GM18951 (cell line): ENCODE data around the gene PLPPR1.
"Not testable (repeated sequence)": the region's sequence is repeated elsewhere in the genome, so short reads cannot be mapped to it uniquely, and the experiment has no call there.

Experiments
- POLR2A ChIP-seq: IDR thresholded peaks from 4 replicates; pipeline ENCODE4 v1.6.1; 2011; ENCODE audit warnings: mild to moderate bottlenecking; ENCODE audit not compliant: insufficient read length, insufficient read depth; ENCODE audit errors: extremely low read depth
- in situ Hi-C: fragments of 300-500 bp; cut with MboI; formaldehyde crosslinking; loops from one replicate; pipeline ENCODE4 v1.12.0; 2022; ENCODE audit warnings: low sequenced_read_pairs, mixed read lengths, inconsistent platforms; ENCODE audit not compliant: unreplicated experiment

PLPPR1 gene

DNA sequence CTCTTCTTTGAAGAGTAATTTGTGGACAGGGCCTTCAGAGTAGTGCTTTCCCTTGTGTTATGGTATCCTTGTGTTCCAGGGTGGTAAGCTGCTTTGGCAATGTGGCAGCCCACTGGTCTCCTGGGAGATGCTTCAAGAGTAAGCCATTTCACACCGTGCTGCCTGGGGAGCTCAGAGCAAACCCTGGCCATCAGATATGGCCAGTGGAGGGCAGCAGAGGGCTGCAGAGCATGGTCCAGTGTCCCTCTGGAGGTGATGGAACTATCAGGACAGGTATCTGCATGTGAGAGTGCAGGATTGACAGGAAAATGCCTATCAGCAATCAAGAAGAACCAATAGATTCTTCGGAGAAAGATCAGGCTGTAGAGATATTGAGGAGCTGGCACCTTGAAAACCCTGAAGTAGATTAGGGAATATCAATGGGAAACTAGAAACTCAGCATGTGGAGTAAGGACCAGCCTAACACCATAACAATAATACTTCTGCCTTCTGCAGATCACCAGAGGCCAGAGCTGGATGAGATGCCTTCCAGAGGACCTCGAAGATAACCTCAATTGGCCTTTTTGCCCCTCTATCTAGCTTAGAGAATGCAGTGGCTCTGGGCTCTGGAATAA, 90.8 kb downstream of the PLPPR1 start:
- in situ Hi-C loops: no loop called here
- TF ChIP-seq POLR2A: no peak

DNA sequence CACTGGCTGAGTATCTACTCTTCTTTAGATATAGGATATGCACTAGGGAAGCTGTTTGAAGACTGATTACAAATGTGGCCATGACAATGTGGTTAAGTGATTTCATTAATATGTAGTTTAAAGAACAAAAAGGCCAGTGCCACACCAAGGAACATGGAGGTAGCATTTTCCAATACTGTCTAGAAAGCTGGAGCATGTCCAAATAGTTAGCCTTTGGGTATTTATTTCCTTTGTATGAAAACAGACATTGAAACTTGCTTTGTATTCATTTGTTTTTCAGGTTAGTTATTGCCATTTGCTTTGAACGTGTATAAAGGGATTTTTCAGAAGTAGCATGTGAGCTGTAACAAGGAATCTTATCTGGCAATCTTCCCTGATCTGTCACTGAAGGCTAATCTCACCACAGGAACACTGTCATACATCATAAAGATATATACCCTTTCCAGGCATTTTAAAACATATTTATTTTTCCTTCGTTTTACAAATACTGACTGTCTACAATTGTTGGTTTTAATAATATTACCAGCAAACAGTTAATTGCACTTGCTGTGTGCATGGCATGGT, 93.4 kb downstream of the PLPPR1 start:
- no peak for TF ChIP-seq POLR2A
- in situ Hi-C loops: no loop called here

DNA sequence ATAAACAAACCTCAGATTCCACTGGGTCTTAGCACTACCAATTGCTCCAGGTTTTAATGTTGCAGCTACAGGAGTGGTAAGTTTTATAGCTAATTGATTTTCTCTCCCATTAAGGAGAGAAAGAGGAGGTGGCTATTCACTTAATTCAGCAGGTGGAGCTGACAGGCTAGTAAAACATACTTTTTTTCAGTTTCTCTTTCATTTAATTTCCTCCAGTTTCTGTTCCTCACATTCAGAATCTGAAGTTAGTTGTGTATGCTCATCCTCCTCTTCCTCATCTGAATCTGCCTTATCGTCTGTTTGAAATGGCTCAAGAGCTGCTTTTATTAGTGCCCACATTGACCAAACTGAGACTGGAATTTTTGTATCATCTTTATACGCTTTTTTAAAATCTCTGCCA, 98.0 kb downstream of the PLPPR1 start:
- TF ChIP-seq POLR2A: no peak

DNA sequence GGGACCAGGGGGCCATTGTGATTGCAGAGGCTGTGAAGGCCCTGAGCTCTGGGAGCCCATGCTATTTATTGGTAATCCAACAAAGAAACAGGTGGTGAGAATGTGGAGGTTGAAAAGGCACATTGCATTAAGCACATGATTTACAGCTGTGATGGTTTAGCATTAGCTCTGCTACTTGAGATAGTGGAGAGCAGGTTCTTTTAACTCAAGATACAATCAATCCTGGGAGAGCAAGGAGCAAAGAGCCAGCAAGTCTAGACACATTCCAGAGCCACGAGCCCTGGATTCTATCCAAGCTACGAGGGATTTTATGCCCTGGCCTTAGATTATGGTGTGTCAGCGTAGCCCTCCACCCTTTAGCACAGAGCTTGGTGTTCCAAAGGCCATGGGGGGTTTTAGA, 98.8 kb downstream of the PLPPR1 start:
- in situ Hi-C loops: not testable (repeated sequence)

More for the DNA sequence above, 98.0 kb downstream of the PLPPR1 start:
- in situ Hi-C loops: no loop called here

DNA sequence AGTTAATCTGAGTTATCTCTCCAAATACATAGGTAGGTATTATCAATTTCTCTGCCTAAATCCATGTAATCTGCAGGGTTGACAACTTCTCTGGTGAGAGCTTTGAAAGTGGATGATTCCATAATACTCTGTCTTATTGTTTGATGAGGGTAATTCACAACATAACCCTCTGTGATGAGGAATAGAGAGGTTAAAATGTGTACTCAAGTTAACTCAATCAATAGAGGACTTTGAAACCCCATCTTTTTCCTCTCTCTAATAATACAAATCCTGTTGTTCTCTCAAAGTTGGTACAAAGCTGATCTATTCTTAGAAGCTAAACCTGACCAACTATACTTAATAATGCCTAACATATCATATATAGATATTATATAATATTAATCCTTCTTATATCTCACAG, 100.1 kb downstream of the PLPPR1 start:
- no peak for TF ChIP-seq POLR2A
- in situ Hi-C loops: no loop called here

DNA sequence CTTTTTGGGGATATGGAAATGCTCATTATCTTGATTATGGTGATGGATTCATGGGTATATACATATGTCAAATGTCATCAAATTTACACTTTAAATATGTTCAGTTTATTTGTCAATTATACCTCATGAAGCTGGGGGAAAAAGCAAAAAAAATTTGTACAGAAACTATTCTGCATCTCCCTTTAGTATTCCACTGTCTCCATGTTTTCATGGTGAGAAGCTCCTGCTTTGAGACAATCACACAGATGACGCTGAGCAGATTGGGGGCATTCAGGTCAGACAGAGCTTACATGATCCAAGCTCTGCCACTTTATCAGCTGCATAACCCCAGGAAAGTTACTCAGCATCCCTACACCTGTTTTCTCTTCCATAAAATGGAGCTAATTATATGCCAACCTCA, 101.5 kb downstream of the PLPPR1 start:
- TF ChIP-seq POLR2A: no peak
- in situ Hi-C loops: no loop called here

DNA sequence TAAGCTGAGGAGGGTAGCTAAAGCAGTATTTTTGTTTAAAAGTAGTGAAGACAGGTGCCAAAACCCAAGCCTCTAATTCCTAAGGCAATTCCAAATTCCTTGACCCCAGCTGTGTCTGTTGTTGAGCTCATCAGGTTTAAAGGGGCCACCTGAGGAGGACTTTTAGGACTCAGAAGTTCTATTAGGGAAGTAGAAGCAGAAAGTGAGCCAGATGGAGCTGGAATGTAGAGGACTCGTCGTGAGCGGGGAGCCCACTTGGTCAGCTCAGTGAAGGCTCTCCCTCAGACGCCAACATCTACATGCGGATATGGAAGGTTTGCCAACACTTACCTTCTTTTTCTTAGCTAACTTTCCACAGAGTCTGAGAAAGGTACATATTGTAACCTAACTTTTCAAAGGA, 102.8 kb downstream of the PLPPR1 start:
- in situ Hi-C loops: no loop called here

DNA sequence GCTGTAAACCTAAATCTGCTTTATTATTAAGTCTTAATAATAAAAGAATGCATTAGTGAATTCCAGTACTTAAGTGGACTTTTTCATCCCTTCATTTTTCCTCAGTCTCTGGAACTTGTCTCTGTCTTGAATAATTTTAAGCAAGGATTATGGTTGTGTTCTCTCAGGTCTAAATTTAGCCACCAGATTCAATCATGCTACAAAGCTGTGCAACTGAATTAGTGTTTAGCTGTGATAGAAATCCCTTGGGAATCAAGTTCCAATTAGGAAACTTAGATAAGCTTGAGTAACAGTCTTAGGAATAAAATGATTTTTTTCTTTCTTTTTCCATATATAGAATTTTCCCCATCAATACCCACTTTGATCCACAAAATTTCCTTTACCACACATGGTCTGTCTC, 104.3 kb downstream of the PLPPR1 start:
- TF ChIP-seq POLR2A: no peak
- in situ Hi-C loops: no loop called here

More for the DNA sequence above, 102.8 kb downstream of the PLPPR1 start:
- no peak for TF ChIP-seq POLR2A

DNA sequence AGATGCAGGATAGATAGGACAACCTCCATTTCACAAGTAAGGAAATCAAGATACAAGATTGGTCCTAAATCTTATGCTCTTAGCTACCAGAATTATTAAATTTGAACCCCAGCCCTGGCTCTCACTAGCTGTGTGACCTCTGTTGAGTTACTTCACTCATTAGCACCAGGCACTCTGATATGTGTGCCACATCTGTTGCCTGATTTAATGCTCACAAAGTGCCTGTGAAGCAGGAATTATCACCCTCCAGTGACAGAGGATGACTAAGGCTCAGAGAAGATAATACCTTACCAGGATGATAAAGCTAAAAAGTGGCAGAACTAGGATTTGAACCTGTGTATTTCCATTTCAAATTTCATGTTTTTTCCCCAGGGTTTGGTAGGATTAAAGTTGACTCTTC, 110.0 kb downstream of the PLPPR1 start:
- no peak for TF ChIP-seq POLR2A
- in situ Hi-C loops: no loop called here

DNA sequence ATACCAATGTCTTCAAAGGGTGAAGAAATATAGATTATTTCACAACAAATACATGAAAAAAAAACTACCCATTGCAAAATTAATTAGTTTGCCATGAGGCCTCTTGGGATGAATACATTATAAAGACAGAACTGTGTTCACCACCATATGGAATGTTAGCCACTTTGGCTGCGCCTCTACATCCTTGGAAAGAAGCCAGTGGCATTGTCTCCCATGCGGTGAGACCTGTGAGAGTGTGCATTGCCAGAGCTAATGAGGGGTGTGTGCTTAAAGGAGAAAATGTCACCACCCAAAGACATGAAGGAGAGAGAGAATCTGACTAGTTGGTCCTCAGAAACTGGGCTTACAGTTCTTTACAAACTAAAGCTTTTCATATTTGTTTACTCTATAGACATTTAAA, 110.6 kb downstream of the PLPPR1 start:
- TF ChIP-seq POLR2A: no peak
- in situ Hi-C loops: no loop called here

DNA sequence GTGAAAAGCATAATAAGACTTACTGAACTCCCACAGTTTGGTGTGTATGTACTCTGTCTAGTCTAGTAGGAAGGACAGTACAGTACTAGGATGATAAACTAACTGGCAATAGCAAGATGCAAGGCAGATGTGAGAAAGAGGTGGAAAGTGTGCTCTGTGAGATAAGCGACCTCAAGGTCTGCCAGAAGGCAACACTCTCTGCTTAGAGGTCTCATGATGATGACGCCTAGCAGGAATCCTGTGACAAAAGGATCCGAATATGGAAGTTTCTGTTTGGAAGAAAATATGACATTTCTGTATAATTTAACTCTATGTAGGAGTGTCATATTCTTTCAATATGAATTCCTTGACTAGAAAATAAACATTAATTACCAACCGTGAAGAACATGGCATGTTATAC, 112.2 kb downstream of the PLPPR1 start:
- no peak for TF ChIP-seq POLR2A
- in situ Hi-C loops: no loop called here

DNA sequence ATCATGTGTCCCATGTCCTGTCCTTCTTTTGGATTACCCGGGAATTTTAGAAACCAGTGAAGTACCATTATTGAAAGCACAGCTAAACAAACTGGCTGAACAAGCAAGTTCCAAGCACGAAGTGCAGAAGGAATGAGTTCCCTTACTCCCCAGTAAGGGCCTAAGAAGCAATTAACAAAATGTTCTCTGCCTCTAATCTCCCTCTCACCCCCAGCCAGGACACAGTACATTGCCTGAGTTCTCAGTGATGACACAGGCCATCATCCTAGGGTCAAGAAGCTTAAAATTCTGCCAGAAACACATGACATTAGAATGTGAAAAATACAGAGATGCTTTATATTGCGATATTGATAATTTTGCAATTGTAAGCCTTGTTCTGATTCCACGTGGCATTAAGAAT, 118.0 kb downstream of the PLPPR1 start:
- in situ Hi-C loops: no loop called here
- TF ChIP-seq POLR2A: no peak

DNA sequence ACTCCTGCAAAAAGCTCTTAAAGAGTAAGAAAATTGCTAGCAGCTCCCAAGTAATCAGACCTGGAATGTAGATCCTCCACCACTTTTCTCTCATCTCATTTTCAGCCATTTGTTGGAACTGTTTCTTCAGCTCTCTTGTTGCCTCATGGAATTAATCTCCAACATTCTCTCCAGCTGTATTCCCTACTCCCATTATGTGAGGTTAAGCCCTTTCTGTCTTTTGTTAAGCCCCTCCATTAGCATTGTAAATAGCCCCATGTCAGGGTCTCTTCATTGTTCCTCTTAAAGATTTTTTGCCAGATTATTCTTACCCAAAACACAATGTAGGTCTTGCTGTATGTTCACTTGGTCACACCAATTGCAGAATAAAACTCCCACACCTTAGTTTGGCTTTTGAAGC, 119.8 kb downstream of the PLPPR1 start:
- in situ Hi-C loops: no loop called here
- no peak for TF ChIP-seq POLR2A

DNA sequence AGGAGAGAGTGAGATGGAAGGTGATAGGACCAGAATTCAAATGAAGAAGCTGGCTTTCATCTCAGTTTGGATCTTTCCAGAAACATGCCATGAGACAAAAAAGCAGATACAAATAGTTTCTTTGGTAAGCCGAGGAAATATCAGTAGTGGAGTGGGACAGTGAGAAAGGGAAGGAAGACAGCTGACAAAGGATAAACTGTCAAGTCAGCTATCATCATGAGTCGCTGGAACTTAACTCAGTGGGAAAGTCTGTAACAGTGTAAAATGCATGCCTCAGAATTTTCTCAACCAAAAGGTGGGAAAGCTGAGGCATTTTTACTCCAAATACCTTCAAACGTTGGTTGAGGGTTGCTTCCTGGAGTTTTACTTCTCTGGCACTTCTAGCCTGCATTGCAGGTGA, 129.8 kb downstream of the PLPPR1 start:
- TF ChIP-seq POLR2A: no peak
- in situ Hi-C loops: no loop called here

DNA sequence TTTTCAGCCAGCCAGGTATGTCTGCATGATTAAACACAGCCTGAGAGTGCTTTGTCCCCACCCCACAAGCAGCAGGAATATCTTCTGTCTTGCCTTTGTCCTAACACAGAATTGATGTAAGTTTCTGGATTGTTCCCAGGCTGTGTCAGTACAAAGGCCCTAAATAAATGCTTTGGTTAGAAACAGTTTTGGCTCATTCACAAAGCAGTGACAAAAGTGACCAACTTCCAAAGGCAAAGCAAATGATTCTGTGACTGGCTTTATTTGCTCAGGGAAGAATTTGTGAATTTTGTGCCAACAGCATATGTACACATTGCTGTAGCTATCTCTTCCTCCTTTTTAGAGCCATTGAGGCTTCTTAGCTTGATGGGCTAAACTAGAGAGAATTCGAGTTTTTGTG, 133.7 kb downstream of the PLPPR1 start:
- TF ChIP-seq POLR2A: no peak
- in situ Hi-C loops: no loop called here
